GM12873 (cell line): Measurements from ENCODE around the gene AK9.

Experiments
- CTCF ChIP-seq: IDR thresholded peaks from 2 replicates; pipeline ENCODE4 v1.5.1; 2012; ENCODE audit warnings: low read depth, mild to moderate bottlenecking, moderate library complexity, low read length, control low read depth; ENCODE audit not compliant: insufficient read depth; ENCODE audit errors: missing control alignments

AK9 gene

GRCh38 chr6:109672839-109673238, 18.2 kb downstream of the AK9 start:
- no peak for TF ChIP-seq CTCF

GRCh38 chr6:109672175-109672574, 18.8 kb downstream of the AK9 start:
- no peak for TF ChIP-seq CTCF

- no peak for TF ChIP-seq CTCF
Measured at GRCh38 chr6:109671733-109672132, 19.3 kb downstream of the AK9 start.

GRCh38 chr6:109669811-109670210, 21.2 kb downstream of the AK9 start:
- no peak for TF ChIP-seq CTCF

- TF ChIP-seq CTCF, result no peak
Measured at GRCh38 chr6:109662192-109662591, 28.8 kb downstream of the AK9 start.

- no peak for TF ChIP-seq CTCF
Measured at GRCh38 chr6:109660526-109661320, 30.3 kb downstream of the AK9 start.

GRCh38 chr6:109655761-109656262, 35.2 kb downstream of the AK9 start:
- TF ChIP-seq CTCF, result no peak
